Measurements from ENCODE around the gene PNMA1.

PNMA1 gene

DNA sequence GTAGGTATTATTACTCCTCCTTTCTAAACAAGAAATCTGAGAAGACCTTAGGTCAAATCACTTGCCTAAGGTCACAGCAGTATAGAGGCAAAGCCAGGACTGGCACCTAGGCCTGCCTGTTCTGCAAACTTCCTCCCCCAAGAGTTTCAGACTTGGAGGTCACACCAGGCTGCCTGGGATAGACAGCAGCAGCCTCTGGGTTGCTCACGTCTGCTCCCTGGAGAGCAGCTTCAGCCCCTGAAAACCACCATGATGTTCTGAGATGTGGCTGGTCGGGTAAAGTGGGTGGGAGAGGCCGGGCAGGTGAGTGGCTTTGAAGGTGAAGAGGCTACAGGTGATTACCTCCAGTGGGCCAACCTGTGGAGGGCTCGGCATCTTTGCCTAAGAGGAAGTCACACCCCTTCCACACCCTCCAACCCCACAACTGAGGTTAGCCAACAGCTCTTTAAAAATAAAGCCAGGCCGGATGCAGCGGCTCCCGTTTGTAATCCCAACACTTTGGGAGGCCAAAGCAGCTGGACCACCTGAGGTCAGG, 37.0 kb upstream of the PNMA1 start:
- DNase-seq = no peak

DNA sequence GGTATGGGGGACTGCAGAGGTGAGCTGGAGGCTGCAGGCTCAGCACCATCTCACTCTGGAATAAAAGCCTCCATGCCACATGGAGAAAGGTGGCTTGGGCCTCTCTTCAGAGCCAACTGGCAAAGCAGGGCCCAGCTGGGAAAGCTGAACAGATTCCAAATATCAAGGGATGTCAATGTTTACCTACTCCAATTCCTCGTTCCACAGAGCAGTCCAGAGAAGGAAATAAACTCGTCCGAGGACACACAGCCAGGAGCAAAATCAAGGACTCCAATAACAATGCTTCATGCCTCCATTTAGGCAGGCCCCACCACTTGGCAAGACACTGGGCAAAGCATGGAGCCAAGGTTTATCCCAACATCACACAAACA, 36.3 kb upstream of the PNMA1 start:
- no peak for DNase-seq

DNA sequence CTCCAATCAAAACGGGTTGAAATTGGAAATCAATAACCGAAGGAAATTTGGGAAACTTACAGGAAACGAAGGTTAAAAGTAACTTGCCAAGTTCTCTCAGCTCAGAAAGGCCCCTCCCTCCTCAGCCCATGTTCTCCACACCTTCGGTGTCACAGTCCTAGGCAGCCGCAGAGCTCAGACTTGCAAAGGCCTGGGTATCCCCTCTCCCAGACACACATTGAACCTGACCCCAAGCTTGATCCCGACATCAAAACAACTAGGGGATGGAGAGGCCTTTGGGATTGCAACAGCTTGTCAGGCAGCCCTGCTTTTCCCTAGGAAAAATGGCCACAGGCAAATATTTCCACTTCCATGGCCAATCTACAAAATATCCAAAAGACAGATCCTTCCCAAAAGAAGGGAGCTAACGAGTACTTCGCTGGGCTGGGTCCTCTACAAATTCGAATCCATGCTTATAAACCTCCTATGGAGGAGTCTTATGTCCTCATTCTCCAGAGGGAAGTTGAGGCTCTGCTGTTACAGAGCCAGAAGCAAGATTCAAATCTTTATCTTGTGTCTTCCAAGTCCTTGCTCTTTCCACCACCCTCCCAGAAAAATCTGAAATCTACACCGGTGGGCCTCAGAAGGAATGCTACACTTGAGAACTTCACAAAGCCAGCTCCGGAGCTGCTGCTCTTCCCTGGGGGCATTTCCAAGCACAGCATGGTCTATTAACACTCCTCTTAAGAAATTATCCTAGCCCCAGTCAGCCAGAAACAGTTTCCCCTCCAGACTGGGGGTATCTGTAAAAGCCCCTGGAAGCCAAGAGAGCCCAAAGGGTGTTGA, 35.7 kb upstream of the PNMA1 start:
- DNase-seq = no peak

DNA sequence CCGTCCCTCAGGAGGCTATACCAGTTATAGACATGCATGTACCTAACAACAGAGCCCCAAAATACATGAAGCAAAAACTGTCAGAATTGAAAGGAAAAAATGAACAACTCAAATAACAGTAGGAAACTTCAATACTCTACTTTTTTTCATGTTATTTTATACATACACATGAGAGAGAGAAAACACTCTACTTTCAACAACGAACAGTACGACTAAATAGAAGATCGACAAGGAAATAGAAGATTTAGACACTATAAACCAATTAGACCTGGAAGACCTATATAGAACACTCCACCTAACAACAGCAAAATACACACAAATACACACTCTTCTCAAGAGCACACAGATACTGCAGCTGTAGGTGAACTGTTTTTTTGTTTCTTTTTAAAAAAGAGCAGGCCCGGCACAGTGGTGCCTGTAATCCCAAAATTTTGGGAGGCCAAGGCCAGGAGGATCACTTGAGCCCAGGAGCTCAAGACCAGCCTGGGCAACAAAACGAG, 34.7 kb upstream of the PNMA1 start:
- no peak for DNase-seq

DNA sequence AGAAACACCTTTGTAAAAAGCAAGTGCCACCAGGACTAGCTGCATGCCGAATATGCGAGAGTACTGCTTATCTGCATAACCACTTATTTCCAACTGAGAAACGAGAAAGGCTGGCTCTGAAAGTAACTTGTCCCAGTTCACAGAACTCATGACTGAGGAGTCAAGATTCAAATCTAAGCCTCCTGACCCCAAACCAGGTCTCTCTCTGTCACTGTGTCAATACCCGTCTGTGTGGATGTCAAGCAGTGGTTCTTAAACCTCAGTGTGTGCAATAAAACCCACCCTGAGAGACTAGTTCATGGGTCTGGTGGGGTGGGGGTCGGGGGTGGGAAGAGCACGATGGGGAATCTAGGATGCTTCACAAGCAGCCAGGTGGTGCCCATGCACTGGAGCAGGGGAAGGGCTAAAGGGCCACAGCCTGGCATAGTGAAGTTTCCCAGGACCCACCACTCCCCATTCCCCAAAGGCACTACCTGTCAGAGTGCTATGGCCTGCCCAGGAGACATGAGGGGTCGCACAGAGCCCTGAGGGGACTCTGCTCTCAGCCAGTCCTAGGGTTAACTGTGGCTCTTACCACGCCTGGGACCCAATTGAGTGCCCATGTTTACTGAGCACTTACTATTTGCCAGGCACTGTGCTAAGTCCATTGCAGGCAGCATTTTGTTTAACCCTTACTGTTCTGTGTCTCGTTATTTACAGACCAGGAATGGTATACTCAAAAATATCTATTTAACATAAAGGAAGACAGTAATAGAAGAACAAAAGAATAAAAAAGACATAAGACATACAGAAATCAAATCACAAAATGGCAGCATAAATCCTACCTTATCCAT, 33.4 kb upstream of the PNMA1 start:
- no peak for DNase-seq

DNA sequence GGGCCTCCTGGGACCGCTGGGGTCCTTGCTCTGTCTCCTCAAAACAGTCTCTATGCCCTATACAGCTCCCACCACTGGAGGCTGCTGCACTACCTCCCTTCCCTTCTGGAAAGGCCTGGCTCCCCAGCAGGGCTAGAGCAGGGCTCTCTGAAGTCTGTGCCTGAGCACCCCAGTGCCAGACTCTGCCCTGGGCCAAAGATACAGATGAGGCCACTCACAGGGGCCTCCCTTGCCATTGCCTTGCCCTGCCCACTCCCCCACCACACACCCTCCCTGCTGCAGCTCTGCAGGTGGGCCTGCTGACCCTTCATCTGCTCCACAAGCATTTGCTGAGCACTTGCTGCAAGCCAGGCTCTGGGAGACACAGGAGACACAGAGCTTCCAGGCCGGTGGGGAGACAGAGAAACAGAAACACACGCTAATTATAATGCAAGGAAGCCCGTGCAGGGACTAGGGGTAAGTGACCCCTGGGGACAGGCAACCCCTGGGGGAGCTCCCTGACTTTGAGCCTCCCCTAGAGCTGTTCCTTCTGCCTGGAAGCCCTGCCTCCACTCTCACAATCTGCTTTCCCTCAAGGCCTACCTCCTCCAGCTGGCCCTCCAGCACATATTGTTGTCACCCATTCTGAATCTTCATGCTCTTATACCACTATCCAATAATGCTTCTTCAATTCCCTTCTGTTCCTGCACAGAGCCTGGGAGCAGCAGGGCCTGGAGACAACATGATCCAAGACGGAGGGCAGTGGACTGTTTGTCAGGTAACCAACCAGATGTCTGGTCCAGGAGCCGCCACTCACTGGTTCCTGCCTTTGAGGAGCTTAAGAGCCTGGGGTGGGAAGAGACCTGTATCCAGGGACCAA, 32.6 kb upstream of the PNMA1 start:
- DNase-seq = peak in 3 of 56 donors; percentile 16 to 25 (median 18)

DNA sequence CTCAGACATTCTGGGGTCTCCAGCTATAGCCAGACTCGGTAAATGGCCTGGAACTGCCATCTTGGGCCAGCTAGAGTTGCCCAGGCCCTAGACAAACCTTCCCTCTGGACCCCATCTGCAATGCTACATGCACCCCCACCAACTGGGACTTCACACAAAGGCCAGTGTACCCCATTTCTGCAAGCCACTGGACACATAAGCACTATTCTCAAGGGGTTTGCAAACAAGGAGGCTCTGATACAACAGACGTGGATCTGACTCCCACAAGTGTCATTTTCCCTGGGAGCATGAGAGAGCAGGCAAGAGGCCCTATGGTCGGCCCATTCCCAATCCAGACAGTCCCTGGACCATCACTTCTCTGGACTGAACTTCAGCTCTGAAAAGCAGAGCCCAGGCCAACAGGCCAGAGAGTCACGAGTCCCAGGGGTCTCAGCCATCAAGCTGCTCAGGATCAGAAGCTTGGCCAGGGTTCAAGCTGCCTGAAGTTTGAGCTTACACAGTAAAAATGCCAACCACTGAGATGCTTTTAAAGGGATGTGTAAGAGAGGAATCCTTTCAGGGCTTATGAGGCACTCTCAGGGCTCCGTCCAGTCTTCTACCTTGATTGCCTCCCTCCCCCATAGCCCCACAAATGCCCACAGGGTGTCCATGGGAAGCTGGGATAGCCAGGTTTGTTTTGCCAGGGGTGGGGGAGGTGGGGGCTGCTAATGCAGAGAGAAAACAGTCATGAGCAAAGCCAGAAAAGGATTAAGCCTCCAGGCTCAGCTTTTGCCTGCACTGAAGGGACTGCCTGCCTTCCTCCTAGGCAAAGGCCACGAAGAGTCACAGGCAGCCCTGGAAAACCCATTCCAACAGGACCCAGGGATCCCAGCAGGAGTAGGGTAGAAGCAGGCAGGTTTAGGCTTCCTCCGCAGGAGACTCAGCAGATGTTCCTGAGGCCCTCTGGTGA, 31.7 kb upstream of the PNMA1 start:
- DNase-seq = no peak

DNA sequence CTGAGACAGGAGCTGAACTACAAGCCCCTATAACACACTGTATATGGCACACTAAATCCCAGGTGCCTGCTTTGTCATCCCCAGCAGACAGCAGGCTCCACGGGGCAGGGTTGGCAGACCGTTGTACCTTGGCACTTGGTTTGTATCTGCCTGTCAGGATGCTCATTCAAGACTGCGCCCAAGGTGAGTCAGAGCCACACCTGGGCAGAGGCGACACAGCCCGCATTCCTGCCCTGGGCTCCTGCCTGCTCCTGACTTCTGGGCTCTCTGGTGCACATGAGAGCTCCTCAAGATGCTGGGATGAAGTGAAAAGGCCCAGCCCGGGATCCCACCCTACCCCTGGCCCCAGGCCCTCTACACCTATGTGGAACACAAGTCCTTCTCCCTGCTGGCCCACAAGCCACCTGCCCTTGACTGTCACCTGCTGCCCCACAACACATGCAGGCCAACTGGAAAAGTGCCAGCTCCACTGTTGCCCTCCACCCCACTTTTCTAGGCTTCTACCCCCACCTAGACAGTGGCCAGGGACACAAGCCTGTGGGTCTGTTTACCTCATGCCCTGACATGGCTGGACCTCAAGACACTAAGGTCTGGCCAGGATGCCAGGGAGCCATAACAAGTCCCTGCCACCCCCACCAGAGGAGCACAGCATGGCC, 30.8 kb upstream of the PNMA1 start:
- DNase-seq = no peak

DNA sequence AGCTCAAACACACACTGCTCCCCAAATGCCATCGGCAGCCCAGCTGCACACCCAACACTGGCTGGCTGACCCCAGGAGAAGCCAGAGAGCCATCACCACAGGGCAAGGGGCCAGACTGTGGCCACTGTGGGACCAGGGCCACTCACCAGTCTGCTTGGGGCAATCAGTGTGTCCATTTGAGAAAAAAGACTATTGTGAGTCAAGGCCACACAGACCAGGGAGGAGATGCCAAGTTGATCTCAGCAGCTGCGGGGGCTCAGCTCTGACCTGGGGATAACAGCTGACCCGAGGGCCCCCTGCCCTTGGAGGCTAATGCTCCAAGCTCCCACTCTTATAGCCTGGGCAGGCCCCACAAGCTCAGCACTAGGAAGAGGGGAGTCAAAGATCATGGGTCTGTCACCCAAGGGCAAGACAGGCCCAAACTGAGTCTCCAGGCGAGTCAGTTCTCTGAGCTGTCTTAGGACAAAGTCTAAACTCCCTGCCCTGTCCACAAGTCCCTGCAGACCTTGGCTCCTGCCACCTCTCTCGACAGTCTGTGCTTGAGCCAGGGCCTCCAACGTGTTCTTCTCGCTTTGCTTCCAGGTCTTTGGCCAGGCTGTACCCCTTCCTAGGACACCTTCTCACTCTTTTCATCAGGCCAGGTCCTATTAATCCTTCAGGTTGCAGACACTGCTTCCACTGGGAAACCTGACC, 30.1 kb upstream of the PNMA1 start:
- peak in 34 of 56 donors; percentile 16 to 79 (median 42) for DNase-seq

DNA sequence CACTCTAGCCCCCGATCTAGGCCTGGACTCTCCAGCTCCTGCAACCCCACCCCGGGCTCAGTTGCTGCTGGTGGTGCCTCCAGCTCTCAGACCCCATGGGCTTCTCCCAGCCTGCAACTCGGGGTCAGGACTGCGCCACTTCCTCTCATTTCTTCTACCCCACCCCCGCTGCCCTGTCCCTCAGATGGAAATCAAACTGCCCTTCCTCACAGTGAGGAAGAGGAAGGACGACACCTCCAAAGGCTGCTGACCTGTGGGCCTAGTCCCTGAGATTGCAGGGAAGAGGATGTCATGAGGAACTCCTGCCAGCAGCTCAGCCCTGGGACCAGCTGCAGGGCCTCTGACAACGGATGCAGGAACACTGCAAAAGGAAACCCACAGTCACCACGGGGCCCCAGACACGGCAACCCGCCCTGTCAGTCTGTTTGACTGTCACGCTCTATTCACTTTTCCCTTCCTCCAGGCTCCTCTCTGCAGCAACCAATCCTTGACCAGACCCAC, 29.3 kb upstream of the PNMA1 start:
- peak in 10 of 56 donors; percentile 9 to 55 (median 22) for DNase-seq

DNA sequence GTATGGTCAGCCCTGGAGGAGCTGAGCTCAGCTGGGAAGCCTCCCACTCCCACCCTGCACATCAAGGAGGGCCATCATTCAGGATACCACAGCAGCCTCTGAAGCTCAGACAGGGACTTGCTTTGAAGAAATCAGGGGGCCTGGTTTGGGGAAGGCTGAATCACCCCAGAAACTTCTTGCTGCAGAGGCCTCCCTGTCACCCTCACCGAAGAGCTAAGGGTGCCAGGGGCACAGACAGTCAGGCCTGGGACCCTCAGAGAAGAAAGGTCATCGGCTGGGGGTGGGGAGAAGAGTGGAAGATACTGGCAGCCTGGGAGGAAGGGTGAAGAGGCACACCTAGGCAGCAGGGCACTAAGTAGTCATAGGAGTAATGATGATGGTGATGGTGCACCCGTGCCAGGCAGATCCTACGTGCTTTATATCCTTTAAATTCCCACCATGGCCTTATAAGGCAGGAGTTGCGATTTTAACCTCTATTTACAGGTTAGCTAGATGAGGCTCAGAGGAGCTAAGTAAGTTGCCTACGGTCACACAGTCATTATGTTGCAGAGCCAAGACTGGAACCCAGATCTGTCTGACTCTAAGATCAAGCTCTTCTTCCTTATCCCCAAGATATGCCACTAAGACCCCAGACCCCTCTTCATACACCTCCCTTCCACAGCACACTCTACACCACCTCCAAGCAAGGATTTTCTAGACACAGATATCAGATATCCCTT, 28.5 kb upstream of the PNMA1 start:
- DNase-seq = no peak

DNA sequence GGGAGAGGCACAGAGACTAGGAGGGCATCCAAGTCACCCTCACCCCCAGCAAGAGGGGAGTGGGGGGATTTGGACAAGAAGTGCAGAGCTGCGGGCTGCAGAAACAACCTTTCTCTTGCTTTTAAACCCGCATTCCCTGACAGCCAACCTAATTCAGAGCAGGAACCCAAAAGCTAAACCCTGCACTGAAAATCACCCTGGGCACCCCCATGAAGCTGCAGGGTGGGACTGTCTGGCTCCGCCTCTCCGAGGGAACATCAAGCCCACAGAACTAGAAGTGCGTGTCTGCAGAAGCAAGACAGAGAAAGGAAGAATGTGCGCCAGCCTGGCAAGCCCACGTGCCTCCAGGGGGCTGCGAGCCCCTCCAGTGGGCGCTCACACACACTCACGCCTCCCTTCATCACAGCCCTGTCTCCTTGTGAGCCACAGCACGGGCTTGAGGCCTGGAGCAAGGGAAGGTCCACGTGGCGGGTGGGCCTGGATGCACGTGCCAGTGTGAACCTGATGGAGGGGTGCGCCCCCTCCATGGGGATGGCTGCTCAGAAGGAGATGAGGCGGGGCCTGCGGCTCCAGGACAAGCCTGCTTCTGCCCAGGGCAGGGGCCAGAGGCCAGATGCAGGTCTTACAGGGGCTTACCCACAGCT, 27.8 kb upstream of the PNMA1 start:
- peak in 11 of 56 donors; percentile 19 to 58 (median 26) for DNase-seq

DNA sequence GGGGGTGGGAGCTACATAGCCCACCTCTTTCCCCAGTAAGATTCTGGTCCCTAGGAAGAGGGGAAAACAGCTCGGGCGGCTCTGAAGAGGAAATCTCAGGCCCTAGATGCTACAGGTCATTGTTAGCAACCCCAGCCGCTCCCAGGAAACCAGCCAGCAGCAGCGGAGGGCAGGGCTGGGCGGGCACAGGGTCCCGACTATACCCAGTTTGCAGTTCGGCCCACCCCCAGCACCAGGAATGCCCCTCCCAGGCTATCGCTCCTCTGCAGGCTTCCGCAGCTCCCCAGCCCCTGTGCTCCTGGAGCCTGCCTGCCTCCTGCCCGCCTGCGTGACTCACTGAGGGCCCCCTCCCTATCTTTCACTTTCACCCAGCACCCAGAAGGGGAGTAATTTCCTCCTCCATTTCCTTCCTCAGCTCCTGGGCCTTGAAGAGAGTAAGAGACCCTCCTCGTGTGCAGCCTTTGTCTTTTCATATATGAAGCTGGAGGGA, 27.2 kb upstream of the PNMA1 start:
- peak in 28 of 56 donors; percentile 17 to 50 (median 35) for DNase-seq

DNA sequence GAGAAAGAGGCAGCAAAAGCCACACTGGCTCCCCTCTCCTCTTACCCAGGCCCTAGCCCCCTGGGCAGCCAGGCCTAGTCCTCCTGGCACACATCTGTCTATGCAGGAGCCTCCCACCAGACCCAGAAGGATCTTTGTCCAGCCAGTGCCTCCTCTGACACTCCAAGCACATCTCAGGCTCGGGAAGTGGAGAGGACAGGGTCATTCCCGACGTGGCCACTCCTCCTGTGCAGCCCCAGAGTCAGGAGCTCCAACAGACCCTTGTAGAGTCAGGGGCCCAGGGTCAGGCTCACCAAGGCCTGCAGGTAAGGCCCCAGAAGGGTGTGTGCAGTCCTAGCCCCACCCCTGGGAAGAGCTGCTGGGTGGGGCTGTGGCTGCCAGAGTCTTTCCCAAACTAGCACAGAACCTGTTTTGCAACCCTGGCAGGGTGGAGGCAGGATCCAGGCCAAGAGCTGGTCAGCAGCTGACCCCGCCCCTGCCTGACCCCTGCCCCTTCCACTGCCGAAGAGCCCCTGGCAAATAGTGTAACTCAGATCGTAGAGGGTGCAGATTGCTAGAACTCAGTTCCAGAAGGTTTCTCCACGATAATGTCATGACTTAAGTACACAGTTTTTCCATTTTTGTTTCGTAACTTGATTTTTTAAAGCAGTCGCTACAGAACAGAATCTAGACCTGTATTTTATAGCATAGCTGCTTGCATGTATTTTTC, 26.6 kb upstream of the PNMA1 start:
- DNase-seq = peak in 1 of 56 donors; percentile 21

DNA sequence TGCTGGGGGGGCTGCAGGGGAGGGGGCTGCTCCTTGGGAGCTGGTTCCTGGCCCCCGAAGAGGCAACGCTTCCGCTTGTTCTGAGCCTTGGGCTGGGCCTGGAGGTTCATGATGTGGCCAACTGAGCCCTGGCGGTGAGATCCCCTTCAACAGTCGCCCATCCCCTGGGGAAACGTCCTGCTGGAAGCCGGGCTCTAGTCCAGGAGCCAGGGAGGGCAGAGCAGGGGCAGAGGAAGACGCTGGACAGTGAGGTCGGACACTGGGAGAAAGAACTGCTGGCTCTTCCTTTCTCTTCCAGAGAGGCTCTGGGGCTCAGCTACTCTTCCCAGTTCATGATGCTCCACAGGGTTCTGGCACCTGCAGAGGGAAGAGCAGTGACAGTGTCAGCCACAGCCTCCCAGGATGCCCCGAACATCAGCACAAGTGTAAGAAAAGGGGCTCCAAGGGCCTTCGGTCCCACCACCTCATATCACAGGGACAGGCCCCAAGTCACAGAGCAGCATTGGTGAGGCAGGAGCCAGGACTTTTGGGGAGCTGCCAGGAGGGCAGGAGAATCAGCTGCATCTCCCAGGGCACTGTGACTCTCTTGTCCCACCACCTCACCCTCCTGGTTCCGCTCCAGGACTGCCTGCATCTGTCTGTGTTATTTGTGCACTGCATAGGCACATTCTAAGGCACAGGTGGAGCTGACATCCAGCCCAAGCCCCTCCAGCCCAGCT, 25.9 kb upstream of the PNMA1 start:
- no peak for DNase-seq
